Gastroesophageal sphincter (tissue), 3 donors: Measurements from ENCODE around the gene C3orf38.
"Not testable (repeated sequence)": the region's sequence is repeated elsewhere in the genome, so short reads cannot be mapped to it uniquely, and the experiment has no call there.

Experiments
- EP300 ChIP-seq: sonication (generic); formaldehyde crosslinking; IDR thresholded peaks from one replicate; pipeline ENCODE4 v1.6.1; 2017; ENCODE audit warnings: antibody characterized with exemption, mild to moderate bottlenecking
- POLR2AphosphoS5 ChIP-seq: sonication (generic); formaldehyde crosslinking; IDR thresholded peaks from one replicate; pipeline ENCODE4 v1.6.1; 2017; ENCODE audit warnings: antibody characterized with exemption
- TF ChIP-seq, protein P1 (sequence below), 4 experiments: fragments of 200-600 bp in 2 of 4; fragments of 450-650 bp in 2 of 4; sonication (generic) in 1 of 4; IDR thresholded peaks; one replicate each; pipeline ENCODE4 v1.5.1; 2017 to 2019; ENCODE audit warnings: antibody characterized with exemption in 4 of 4, mild to moderate bottlenecking in 2 of 4, moderate library complexity in 2 of 4

DNA sequence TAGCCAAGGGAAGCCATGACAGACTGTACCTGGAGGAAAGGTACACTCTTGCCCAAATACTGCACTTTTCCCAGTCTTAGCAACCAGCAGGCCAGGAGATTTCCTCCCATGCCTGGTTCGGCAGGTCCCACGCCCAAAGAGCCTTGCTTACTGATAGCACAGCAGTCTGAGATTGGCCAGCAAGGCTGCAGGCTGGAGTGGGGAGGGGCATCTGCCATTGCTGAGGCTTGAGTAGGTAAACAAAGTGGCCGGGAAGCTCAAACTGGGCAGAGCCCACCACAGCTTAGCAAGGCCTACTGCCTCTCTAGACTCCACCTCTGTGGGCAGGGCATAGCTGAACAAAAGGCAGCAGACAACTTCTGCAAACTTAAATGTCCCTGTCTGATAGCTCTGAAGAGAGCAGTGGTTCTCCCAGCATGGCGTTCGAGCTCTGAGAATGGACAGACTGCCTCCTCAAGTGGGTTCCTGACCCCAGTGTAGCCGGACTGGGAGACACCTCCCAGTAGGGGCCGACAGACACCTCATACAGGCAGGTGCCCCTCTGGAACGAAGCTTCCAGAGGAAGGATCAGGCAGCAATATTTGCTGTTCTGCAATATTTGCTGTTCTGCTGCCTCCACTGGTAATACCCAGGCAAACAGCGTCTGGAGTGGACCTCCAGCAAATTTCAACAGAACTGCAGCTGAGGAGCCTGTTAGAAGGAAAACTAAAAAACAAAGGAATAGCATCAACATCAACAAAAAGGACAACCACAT, 32.6 kb downstream of the C3orf38 start:
- TF ChIP-seq, protein P1, sequence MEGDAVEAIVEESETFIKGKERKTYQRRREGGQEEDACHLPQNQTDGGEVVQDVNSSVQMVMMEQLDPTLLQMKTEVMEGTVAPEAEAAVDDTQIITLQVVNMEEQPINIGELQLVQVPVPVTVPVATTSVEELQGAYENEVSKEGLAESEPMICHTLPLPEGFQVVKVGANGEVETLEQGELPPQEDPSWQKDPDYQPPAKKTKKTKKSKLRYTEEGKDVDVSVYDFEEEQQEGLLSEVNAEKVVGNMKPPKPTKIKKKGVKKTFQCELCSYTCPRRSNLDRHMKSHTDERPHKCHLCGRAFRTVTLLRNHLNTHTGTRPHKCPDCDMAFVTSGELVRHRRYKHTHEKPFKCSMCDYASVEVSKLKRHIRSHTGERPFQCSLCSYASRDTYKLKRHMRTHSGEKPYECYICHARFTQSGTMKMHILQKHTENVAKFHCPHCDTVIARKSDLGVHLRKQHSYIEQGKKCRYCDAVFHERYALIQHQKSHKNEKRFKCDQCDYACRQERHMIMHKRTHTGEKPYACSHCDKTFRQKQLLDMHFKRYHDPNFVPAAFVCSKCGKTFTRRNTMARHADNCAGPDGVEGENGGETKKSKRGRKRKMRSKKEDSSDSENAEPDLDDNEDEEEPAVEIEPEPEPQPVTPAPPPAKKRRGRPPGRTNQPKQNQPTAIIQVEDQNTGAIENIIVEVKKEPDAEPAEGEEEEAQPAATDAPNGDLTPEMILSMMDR (IDR thresholded peaks at IDR 0.05) = not testable (repeated sequence)
- not testable (repeated sequence) for TF ChIP-seq EP300, POLR2AphosphoS5
